D721Med (cell line): ENCODE results near the gene LHX4.

Experiments
- DNase-seq: peaks from one replicate; pipeline ENCODE4 v3.0.0; 2011; ENCODE audit warnings: low spot score; ENCODE audit not compliant: insufficient read length
- FAIRE-seq: peaks from 2 replicates; lab custom pipeline; 2011; peaks lifted over from hg19 to GRCh38; lab: Jason Lieb, UNC
- TF ChIP-seq, protein P1 (sequence below): IDR thresholded peaks from 2 replicates; pipeline ENCODE4 v1.5.1; 2012; ENCODE audit warnings: mild to moderate bottlenecking, control low read depth; ENCODE audit not compliant: insufficient read depth; ENCODE audit errors: missing control alignments

The LHX4 gene

DNA sequence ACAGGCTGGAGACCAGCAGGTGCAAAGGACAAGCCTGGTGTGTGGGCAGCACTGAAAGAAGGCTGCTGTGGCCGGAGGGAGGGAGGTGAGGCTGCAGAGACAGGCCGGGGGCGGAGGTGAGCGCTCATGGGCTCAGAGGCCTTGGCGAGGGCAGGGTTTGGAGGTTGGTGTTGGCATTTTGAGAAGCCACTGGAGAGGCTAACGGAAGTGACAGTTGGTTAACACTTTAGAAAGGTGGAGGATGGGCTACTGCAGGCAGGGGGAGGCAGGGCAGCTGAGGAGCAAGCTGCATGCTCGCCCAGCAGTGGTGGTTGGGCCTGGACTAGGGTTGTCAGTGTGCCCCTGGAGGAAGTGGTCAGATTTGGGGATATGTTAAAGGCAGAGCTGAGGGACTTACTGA is 37.9 kb upstream of the LHX4 start:
- no peak for FAIRE-seq
- TF ChIP-seq, protein P1, sequence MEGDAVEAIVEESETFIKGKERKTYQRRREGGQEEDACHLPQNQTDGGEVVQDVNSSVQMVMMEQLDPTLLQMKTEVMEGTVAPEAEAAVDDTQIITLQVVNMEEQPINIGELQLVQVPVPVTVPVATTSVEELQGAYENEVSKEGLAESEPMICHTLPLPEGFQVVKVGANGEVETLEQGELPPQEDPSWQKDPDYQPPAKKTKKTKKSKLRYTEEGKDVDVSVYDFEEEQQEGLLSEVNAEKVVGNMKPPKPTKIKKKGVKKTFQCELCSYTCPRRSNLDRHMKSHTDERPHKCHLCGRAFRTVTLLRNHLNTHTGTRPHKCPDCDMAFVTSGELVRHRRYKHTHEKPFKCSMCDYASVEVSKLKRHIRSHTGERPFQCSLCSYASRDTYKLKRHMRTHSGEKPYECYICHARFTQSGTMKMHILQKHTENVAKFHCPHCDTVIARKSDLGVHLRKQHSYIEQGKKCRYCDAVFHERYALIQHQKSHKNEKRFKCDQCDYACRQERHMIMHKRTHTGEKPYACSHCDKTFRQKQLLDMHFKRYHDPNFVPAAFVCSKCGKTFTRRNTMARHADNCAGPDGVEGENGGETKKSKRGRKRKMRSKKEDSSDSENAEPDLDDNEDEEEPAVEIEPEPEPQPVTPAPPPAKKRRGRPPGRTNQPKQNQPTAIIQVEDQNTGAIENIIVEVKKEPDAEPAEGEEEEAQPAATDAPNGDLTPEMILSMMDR: no peak
- DNase-seq: no peak

DNA sequence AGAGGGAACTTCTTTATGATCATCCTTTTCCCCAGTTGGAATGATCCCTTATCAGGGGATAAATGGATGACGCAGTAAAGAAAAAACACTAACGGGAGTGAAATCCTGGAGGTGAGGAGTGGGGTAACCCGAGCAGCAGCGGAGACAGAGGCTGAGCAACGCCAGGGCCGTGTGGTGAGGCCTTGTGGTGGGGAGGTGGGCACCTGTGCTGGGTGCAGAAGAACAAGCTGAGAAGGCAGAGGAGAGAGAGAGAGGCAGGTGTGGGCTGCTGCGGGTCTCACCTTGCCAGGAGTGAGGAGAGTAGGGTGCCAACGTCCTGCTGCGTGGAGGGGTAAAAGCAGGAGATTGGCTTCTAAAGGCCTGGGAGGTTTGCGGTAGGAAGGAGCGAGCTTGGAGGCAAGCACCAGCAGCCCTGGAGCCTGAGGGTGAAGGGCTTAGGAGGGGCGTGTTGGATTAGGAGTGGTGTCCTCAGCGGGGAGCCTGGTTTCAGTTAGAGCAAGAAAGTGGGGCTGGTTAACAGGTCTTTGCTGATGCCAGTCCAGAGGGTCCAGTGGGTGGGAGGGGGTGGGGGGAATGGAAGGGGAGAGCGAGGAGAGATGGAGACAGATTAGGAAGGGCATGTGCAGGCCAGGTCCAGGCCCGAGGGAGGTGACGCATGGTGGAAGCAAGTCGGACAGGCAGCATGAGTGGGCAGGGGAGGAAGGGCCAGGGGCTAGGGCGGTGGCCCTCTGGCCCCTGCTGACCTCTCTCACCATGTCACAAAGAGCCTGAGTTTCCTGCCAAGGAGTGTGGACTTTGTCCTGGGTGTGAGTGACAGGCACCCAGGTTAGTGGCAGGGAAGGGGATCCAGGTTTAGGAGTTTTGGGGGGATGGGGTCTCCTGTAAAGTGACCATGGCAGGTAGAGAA is 36.7 kb upstream of the LHX4 start:
- FAIRE-seq: no peak
- TF ChIP-seq, protein P1: no peak
- DNase-seq: no peak

DNA sequence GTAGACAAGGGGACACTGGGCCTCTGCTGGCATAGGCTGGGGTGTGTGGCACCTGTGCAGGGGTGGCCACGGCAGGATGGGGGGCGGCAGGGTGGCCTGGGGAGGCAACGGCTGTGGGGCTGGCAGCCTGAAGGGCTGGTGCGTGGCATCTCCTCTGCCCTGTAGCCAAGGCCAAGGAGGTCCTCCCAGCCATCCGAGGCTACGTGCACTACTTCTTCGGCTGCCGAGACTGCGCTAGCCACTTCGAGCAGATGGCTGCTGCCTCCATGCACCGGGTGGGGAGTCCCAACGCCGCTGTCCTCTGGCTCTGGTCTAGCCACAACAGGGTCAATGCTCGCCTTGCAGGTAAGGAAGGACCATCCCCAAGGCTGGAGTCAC is 36.0 kb upstream of the LHX4 start:
- no peak for FAIRE-seq
- no peak for DNase-seq
- TF ChIP-seq, protein P1: no peak

DNA sequence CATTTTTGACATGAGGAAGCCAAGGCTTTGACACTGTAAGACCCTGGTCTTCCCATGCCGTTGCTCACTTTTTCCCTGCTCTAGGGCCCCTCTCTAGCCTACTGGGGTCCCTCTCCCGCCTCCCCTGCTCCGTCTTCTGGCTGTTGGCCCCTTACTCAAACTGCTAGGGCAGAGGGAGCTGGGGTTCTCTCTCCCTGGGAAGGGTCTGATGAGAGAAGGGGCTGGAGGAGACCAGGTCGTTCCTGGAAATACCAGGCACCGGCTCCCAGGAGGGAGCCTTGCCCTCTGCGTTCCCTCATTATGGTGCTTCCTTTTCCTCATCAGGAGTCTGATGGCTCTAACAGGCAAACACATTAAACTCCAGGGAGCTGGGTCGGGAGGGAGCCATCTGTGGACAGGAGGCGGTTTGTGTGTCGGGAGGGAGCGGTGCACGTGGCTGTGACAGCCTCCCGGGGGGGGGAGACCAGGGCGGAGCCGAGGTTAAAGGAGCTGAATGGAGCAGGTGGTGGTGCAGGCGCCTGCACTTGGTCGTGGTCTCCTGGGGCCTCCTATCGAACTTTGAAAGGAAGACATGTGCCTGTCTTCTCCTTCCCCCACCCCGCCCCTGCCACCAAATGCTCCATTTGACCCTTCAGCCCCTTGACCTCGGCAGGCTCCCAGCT is 35.4 kb upstream of the LHX4 start:
- DNase-seq (no peak), FAIRE-seq (no peak)
- TF ChIP-seq, protein P1: no peak

DNA sequence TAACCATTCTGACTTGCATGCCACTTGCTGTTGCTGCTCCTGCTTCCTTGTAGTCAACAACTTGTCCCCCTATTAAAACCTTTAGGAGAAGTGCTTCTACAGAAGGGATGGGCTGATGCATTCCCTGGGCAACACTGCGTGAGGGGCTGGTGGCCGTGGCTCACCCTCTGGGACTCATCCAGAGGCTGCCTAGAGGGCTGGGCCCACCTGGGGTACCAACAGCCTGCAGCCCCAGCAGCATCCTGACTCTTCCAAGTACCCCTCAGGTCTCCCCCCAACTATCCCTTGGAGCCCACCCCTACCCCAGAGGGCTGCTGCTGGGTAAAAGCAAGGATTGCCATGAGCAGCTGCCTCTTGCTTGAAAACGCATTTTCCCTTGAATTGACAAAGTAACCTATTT is 34.7 kb upstream of the LHX4 start:
- DNase-seq: no peak
- FAIRE-seq: no peak
- TF ChIP-seq, protein P1: no peak

DNA sequence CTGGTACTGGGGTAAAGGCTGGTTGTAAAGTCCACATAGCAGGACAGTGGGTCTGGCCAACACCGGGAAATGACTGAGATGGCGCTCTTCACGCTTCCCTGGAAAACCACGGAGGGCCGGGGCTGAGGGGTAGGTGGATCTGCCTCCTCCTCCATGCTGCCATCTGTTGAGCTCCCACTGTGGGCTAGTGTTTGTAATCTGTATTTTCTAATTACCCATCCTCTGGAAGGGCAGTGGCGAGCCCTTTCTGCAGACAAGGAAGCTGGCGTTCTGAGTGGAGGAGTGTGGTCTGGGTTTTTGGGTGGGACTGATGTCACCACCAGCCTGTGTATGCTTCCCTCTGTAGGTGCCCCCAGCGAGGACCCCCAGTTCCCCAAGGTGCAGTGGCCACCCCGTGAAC is 34.1 kb upstream of the LHX4 start:
- no peak for FAIRE-seq
- TF ChIP-seq, protein P1: no peak
- DNase-seq: no peak
